Measurements from ENCODE around the gene VWF.

- TF ChIP-seq CTCF (IDR thresholded peaks at IDR 0.05; ENCODE audit: low read depth, low read length) (no peak), EZH2phosphoT487 (IDR thresholded peaks at IDR 0.05; ENCODE audit: low read depth) (no peak)
These were observed 83.7 kb downstream of the VWF start for GRCh38 chr12:6040815-6041214.
